Measurements from ENCODE around the gene HOXD12. TPM values are rescaled to one million over a fixed set of nuclear protein-coding genes. Genes with fewer than 3 reads are reported as not detected.

The HOXD12 gene
- total RNA-seq, 4 donors from 2014 or later: not detected

DNA sequence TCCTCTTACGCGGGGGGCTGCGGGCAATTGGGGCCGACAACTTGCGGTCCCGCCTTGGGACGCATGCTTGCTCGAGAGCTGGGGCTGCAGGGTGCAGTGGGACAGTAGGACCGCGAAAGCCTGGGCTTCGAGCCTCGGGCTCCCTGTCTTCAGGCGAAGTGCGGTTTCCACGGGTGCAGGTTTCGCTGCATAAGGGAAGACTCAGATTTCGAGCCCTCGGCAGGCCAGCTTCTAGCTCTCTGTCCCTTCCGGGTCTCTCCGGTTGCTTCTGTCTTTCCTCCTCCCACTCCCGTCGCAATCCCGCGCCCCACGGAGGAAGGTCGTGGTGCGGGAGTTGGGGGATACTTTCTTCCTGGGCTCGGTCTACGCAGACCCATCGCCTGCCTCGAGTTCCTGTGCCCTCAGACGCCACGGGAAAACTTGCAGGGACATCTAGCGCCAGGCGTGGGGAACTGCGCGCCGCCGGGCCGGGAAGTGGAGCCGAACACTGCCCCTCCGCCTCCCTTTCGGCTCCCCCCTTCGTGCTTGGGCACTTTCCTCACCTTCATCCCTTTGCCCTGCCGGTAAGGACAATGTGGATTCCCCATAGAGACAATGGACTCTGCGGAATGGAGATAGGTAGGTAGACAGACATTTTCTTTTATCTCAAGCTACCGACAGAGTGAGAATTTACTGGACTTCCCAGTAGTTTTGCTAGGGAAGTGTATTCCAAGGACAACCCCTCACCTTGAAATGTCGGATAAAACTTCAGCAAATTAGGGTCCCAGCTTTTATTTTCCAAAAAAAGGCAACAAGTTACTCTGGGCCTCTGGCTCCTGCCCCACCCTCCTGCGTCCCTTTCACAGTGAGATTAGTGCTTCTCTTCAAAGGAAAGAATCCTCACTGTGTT lies 11.3 kb upstream of the HOXD12 start:
- intact Hi-C loops (cut with DNase I; ENCODE audit: low total_unique reads) (loop anchor here (5.0 to 10.0 kb wide), 3 partner anchors 401 to 833 kb away; no protein-coding TSS in a partner anchor), in situ Hi-C loops (cut with MboI; ENCODE audit: low pct_ligation_motif_present in 1 of 4, low pct_unique_long_range_greater_than_20kb in 1 of 4, low sequenced_read_pairs in 3 of 4) (loop anchor here in 2 of 4 donors (25.0 kb wide), 2 partner anchors 401 to 726 kb away; no protein-coding TSS in a partner anchor)
- Histone ChIP-seq H3K4me3 (peak overlapping the region in 2 of 4 donors; percentile 15 to 48), H3K9me3 (no peaks in the 10 kb centered on the region), H3K36me3 (no peaks in the 10 kb centered on the region), H3K4me1 (peaks cover 3 to 39% (median 26%) of the 10 kb centered on the region in 4 donors), H3K27me3 (peaks cover 100% of the 10 kb centered on the region), H3K27ac (no peak overlapping the region)
- 0 to 11% methylated on average over 3 to 49 of the region's 49 CpGs for WGBS, 2 donors (ENCODE audit: low coverage in 1 of 2)
- peak; percentile 59 for DNase-seq
- no peak for TF ChIP-seq EP300 (IDR thresholded peaks at IDR 0.05; ENCODE audit: low read depth)
- TF ChIP-seq POLR2A (IDR thresholded peaks at IDR 0.05): no peak
- peak in 1 of 3 donors; percentile 8 for TF ChIP-seq POLR2AphosphoS5 (IDR thresholded peaks at IDR 0.05)
- TF ChIP-seq, protein P1, sequence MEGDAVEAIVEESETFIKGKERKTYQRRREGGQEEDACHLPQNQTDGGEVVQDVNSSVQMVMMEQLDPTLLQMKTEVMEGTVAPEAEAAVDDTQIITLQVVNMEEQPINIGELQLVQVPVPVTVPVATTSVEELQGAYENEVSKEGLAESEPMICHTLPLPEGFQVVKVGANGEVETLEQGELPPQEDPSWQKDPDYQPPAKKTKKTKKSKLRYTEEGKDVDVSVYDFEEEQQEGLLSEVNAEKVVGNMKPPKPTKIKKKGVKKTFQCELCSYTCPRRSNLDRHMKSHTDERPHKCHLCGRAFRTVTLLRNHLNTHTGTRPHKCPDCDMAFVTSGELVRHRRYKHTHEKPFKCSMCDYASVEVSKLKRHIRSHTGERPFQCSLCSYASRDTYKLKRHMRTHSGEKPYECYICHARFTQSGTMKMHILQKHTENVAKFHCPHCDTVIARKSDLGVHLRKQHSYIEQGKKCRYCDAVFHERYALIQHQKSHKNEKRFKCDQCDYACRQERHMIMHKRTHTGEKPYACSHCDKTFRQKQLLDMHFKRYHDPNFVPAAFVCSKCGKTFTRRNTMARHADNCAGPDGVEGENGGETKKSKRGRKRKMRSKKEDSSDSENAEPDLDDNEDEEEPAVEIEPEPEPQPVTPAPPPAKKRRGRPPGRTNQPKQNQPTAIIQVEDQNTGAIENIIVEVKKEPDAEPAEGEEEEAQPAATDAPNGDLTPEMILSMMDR (IDR thresholded peaks at IDR 0.05): peak; percentile 67 to 79 (median 73)

GRCh38 chr2:176088937-176089842 lies 10.4 kb upstream of the HOXD12 start:
- in situ Hi-C loops (cut with MboI; ENCODE audit: low pct_ligation_motif_present in 1 of 4, low pct_unique_long_range_greater_than_20kb in 1 of 4, low sequenced_read_pairs in 3 of 4) (loop anchor here in 2 of 4 donors (25.0 kb wide), 2 partner anchors 402 to 727 kb away; no protein-coding TSS in a partner anchor), intact Hi-C loops (cut with DNase I; ENCODE audit: low total_unique reads) (loop anchor here (5.0 to 10.0 kb wide), 3 partner anchors 402 to 834 kb away; no protein-coding TSS in a partner anchor)
- DNase-seq: no peak
- no peak overlapping the region for H3K27ac ChIP-seq
- no peak for TF ChIP-seq POLR2A (IDR thresholded peaks at IDR 0.05)
- no peak for TF ChIP-seq POLR2AphosphoS5 (IDR thresholded peaks at IDR 0.05)
- TF ChIP-seq, protein P1 (IDR thresholded peaks at IDR 0.05): no peak
- TF ChIP-seq EP300 (IDR thresholded peaks at IDR 0.05; ENCODE audit: low read depth): no peak
- 8 to 18% methylated on average over 2 to 6 of the region's 6 CpGs for WGBS, 2 donors (ENCODE audit: low coverage in 1 of 2)
- H3K4me3 ChIP-seq: no peak overlapping the region
- no peaks in the 10 kb centered on the region for H3K9me3 ChIP-seq
- H3K27me3 ChIP-seq: peaks cover 100% of the 10 kb centered on the region
- H3K36me3 ChIP-seq: no peaks in the 10 kb centered on the region
- peaks cover 8 to 44% (median 29%) of the 10 kb centered on the region in 4 donors for H3K4me1 ChIP-seq

- no peak for DNase-seq
- TF ChIP-seq, protein P1 (IDR thresholded peaks at IDR 0.05): no peak
- no peak for TF ChIP-seq POLR2A (IDR thresholded peaks at IDR 0.05)
- no peak for TF ChIP-seq EP300 (IDR thresholded peaks at IDR 0.05; ENCODE audit: low read depth)
- no peak for TF ChIP-seq POLR2AphosphoS5 (IDR thresholded peaks at IDR 0.05)
- Histone ChIP-seq H3K27me3 (peaks cover 100% of the 10 kb centered on the region), H3K36me3 (no peaks in the 10 kb centered on the region), H3K4me3 (no peak overlapping the region), H3K4me1 (peaks cover 8 to 41% (median 25%) of the 10 kb centered on the region in 4 donors), H3K27ac (no peak overlapping the region), H3K9me3 (no peaks in the 10 kb centered on the region)
- intact Hi-C loops (cut with DNase I; ENCODE audit: low total_unique reads) (loop anchor here (5.0 to 10.0 kb wide), 3 partner anchors 403 to 835 kb away; no protein-coding TSS in a partner anchor), in situ Hi-C loops (cut with MboI; ENCODE audit: low pct_ligation_motif_present in 1 of 4, low pct_unique_long_range_greater_than_20kb in 1 of 4, low sequenced_read_pairs in 3 of 4) (loop anchor here in 3 of 4 donors (10.0 to 25.0 kb wide), 4 partner anchors 403 to 728 kb away; no protein-coding TSS in a partner anchor)
Observed at GRCh38 chr2:176089843-176090395, 9.7 kb upstream of the HOXD12 start.

Measured in transverse colon (tissue), 4 donors.